GM19351 (cell line): ENCODE results near the gene UVRAG.

Experiments used
- ATAC-seq: cut with Tn5 transposase; IDR thresholded peaks from one replicate; pipeline ENCODE4 v1.9.1; 2021; ENCODE audit warnings: mild to moderate bottlenecking, moderate library complexity; ENCODE audit not compliant: unreplicated experiment

UVRAG gene

GRCh38 chr11:76131142-76131541 is 316.1 kb downstream of the UVRAG start:
- no peak for ATAC-seq

GRCh38 chr11:76131671-76132631 is 316.9 kb downstream of the UVRAG start:
- no peak for ATAC-seq

GRCh38 chr11:76134239-76134638 is 319.2 kb downstream of the UVRAG start:
- no peak for ATAC-seq

GRCh38 chr11:76135491-76135890 is 320.5 kb downstream of the UVRAG start:
- no peak for ATAC-seq

GRCh38 chr11:76139314-76139713 is 324.3 kb downstream of the UVRAG start:
- ATAC-seq: no peak

- ATAC-seq: no peak
Observed at GRCh38 chr11:76140912-76141574, 326.0 kb downstream of the UVRAG start.

GRCh38 chr11:76141901-76142588 is 327.0 kb downstream of the UVRAG start:
- no peak for ATAC-seq

- ATAC-seq: no peak
Observed at GRCh38 chr11:76143274-76143673, 328.3 kb downstream of the UVRAG start.

GRCh38 chr11:76147106-76147740 is 332.2 kb downstream of the UVRAG start:
- no peak for ATAC-seq

GRCh38 chr11:76148231-76148630 is 333.2 kb downstream of the UVRAG start:
- no peak for ATAC-seq

GRCh38 chr11:76148941-76149613 is 334.1 kb downstream of the UVRAG start:
- no peak for ATAC-seq

- no peak for ATAC-seq
Observed at GRCh38 chr11:76149713-76150112, 334.7 kb downstream of the UVRAG start.

GRCh38 chr11:76150141-76150540 is 335.1 kb downstream of the UVRAG start:
- ATAC-seq: no peak

- ATAC-seq: no peak
Observed at GRCh38 chr11:76151556-76152085, 336.6 kb downstream of the UVRAG start.

- peak; percentile 81 for ATAC-seq
Observed at GRCh38 chr11:76152086-76152681, 337.2 kb downstream of the UVRAG start.

GRCh38 chr11:76152741-76153570 is 337.9 kb downstream of the UVRAG start:
- peak; percentile 70 for ATAC-seq

GRCh38 chr11:76153571-76153923 is 338.5 kb downstream of the UVRAG start:
- ATAC-seq: no peak

GRCh38 chr11:76155500-76156227 is 340.7 kb downstream of the UVRAG start:
- ATAC-seq: no peak
